Forelimb muscle (tissue), 1 donor: ENCODE results near the gene CDYL. TPM values are rescaled to one million over a fixed set of nuclear protein-coding genes. Genes with fewer than 3 reads are reported as not detected.

Source experiments
- DNase-seq: peaks from one replicate; pipeline ENCODE4 v3.0.0-alpha.2; 2013; ENCODE audit warnings: low read depth
- polyA plus RNA-seq: library from polyadenylated mRNA; unstranded; fragments of 120-200 nt; gene quantifications from one replicate; pipeline ENCODE4 v1.2.1, GENCODE V29; 2013; ENCODE audit not compliant: insufficient read length

CDYL gene
- polyA plus RNA-seq, 1 donor = 16.3 TPM

- no peak for DNase-seq
Observed at GRCh38 chr6:4883298-4883697, 107.1 kb downstream of the CDYL start.

- DNase-seq = no peak
Observed at GRCh38 chr6:4884646-4885340, 108.6 kb downstream of the CDYL start.

- DNase-seq = no peak
Observed at GRCh38 chr6:4885341-4885933, 109.2 kb downstream of the CDYL start.

GRCh38 chr6:4888841-4889240 lies 112.6 kb downstream of the CDYL start:
- no peak for DNase-seq

GRCh38 chr6:4889701-4890100 lies 113.5 kb downstream of the CDYL start:
- no peak for DNase-seq

DNA sequence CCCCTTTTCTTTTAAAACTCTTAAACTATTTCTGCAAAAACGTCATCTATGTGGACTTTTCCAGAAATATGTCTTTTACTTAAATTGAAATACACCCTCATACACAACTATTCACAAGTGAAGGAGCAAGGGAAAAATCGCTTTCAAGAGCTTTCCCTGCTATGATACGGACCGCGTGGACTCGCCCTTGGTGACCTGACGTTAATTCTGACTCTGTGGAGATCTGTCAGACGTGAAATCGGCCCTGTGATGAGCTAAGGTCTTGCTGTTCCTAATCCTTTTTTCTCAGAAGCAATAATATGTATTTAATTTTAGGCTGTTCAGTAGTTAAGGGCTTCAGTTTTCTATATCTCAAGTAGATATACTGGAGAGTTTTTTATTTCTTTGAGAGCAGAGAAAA lies 114.0 kb downstream of the CDYL start:
- no peak for DNase-seq

- DNase-seq = no peak
Observed at GRCh38 chr6:4890627-4891026, 114.4 kb downstream of the CDYL start.

DNA sequence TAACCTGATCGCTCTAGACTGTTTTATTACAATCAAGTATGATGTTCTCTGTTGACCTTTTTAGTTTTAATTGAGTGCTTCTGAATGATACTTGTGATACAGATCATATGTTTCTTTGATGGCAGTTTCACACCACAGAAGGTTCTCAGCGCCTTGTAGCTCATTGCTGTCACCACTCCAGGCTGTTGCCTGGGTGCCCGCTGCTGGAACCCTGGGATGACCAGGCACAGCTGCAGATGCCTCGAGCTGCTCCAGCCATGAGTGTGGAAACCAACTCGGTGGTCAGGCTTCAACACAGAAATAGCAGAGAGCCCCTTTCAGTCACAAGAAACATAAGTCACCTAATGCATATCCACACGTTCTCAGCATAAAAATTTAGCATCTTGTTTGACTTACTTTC lies 114.9 kb downstream of the CDYL start:
- DNase-seq = no peak

DNA sequence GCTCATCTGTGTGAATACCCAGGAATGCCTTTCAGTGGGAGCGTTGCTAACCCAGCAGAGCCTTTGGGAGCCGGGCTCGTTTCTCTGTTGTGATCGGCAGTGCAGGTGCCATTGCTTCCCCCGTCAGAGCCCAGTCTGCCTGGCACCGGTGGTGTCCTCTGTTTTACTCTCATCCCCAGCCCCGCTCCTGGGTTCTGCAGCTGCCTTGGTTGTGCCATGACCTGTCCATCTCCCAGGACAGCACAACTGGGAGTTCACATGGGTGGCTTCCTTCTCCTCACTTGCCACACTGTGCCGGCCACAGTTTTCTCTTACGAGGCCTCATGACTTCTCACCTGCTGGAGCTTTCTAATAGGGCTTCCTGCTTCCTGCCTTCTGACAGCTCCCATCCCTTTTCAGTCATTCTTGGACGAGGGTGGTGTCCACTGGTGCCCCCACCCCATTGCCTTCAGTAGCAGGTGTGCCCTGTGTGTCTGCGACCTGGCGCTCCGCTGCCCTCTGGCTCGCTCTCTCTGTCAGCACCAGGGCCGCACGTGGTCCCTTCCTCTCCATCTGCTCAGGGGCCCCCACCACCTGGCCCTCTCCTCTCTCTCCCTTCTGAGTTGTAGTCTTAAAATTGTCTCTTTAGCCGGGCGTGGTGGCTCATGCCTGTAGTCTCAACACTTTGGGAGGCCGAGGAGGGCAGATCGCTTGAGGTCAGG lies 116.7 kb downstream of the CDYL start:
- no peak for DNase-seq

DNA sequence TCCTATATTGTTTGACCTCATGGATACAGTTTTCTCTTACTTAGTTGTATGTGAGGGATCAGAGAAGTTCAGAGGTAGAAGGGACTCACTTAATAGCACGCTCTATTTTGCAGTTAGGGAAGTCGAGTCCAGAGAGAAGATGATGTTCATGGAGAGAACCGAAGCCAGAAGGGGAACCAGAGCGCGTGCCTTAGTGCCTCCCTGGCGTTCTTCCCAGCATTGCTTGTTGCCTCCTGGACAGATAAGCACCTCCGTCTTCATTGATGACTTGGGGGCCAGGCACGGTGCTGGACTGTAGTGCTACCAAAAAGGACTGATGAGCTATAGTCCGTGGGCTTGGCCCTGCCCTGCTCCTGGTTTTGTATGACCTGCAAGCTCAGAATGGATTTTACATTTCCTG lies 117.8 kb downstream of the CDYL start:
- DNase-seq = no peak

DNA sequence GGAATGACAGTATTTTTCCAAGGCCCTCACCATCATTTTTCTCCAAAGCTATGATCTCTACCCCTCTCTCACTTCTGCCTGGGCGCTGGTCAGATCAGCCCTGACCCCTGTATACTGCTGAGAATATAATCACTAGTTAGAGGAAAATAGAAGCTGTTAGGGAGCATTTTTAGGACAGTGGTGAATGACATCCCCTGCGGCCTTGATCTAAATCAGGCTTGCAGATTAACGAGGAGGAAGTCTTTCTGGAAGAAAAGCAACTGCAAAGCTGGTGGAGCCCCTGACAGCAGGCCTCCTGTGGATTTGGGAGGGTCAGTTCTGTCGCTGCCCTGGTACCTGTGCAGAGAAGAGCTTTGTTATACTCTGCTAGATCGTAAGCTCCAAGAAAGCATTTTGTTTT lies 119.8 kb downstream of the CDYL start:
- no peak for DNase-seq

GRCh38 chr6:4896401-4896800 lies 120.2 kb downstream of the CDYL start:
- no peak for DNase-seq

DNA sequence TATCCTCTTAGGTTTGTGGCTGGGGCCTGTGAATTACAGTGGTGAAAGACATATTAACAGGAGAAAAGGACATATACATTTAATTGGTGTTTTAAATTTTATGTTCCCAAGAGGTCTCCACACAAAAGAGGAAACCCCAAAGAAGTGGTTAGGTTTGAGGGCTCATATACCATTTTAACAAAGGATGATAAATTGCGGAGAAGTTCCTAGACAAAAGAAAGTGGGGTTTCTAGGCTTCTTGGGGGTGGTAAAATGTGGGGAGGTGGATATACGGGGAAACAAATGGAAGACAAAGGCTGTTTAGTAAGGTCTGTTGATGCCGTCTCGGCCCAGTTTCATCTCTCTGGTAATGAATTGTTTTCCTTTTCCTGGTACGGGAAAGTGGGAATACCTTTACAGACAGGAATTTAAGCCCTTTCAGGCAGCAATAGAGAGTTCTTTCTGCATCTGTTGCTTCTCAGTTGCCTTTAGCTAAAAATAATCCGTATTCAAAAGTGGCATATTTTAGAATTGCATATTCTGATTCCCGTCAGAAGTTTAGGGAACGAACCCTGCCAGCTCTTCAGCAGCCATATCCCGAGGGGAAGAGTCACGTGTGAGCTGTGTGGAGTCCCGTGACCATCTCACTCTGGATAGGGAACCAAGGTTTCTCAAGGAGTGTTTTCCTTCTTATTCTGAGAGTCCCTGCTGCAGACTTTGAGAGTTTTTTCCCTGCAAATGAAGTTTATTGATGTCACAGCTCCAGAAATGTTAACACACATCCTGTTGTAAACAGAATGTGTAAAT lies 123.2 kb downstream of the CDYL start:
- DNase-seq = no peak

GRCh38 chr6:4901386-4902061 lies 125.3 kb downstream of the CDYL start:
- DNase-seq = no peak

GRCh38 chr6:4902363-4902762 lies 126.2 kb downstream of the CDYL start:
- no peak for DNase-seq

DNA sequence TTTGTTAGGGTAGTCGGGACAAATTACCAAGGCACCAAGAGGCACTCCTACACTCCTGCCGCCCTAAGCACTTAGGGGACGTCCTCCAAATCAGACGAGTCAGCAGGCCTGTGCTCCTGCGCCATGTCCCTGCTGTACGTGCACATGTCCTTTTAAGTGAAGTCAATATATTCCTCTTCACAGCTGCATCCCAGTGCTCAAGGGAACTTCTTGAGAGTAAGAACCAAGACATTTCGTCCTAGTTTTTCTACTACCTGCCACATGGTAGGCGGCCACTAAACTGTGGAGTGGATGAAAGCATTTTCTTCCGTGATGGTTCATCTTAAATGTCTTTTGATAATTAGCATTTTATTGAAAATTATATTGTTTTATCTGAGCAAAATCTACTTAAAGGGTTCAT lies 126.9 kb downstream of the CDYL start:
- no peak for DNase-seq

- DNase-seq = no peak
Observed at GRCh38 chr6:4903751-4904370, 127.7 kb downstream of the CDYL start.

DNA sequence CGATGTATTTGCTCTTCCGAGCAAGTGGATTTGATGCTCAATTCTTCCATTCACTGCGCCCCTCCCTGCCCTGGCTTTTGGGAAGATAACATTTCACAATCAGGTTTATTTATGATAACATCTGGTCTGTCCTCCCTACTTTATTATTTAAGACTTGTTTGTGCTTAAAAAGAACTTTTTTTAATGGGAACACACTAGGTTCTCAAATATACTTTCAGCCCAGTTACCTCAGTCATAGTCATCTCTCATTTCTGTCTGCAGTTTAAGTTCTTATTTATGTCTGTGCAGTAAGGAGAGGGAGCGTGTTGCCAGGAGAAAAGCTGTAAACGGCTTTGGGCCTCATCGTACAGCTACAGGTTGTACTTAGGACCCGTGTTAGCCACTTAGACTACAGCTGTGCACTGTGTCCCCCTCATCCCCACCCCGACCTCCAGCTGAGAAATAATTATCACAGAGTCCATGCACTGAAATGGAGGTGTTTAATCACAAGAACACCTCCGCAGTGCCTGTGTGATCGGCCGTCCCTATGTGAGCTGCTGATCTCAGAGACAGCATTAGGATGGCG lies 128.3 kb downstream of the CDYL start:
- no peak for DNase-seq

DNA sequence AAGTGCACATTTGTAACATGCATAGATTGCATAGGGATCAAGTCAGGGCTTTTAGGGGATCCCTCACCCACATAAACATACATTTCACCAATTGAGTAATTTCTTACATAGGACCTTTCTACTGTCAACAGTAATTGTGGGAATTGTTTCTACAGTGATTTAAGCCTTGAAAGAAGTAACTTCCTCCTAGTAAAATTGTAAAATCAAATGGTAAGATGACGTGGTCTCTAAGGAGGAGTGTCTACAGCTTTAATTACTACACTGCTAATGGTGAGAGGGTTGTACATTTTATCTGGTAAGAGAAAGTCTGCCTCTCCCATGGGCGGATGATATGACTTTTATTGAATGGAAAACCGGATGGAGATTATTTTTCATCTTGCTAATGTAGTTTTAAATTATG lies 129.6 kb downstream of the CDYL start:
- no peak for DNase-seq

- DNase-seq = no peak
Observed at GRCh38 chr6:4906293-4907276, 130.4 kb downstream of the CDYL start.
